KOPT-K1 (cell line): ENCODE results near the gene FAM227A.

ENCODE experiments used
- H3K27ac ChIP-seq: fragments of 200-600 bp; sonication (generic); 2 replicates; pipeline ENCODE4 v1.5.1; 2016; ENCODE audit warnings: antibody characterized with exemption, mild to moderate bottlenecking, low read depth, low read length; ENCODE audit not compliant: poor library complexity, severe bottlenecking
- H3K36me3 ChIP-seq: fragments of 200-600 bp; sonication (generic); 2 replicates; pipeline ENCODE4 v1.5.1; 2017; ENCODE audit warnings: antibody characterized with exemption, mild to moderate bottlenecking, low read length, moderate library complexity; ENCODE audit not compliant: insufficient read depth
- H3K9me3 ChIP-seq: fragments of 200-600 bp; sonication (generic); 2 replicates; pipeline ENCODE4 v1.5.1; 2017; ENCODE audit warnings: antibody characterized with exemption, low read length, mild to moderate bottlenecking; ENCODE audit not compliant: insufficient read depth, poor library complexity, severe bottlenecking

FAM227A gene

DNA sequence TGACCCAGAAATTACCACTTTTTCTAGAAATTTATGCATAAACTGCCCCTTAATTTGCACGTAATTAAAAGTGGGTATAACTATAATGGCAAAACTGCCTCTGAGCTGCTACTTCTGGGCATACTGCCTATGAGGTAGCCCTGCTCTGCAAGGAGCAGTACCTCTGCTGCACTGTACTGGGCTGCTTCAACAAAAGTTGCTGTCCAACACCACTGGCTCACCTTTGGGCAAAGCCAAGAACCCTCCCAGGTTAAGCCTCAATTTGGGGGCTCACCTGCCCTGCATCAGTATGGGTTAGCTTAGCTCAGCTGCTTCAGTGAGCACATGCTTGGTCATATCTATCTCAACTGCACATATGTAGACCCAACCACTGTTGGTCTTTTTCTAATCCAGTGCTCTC lies 90.8 kb downstream of the FAM227A start:
- H3K27ac ChIP-seq, result no peak overlapping the region
- H3K9me3 ChIP-seq, result no peaks in the 10 kb centered on the region
- H3K36me3 ChIP-seq, result peaks cover 47% of the 10 kb centered on the region

- H3K36me3 ChIP-seq, result peaks cover 52% of the 10 kb centered on the region
- H3K9me3 ChIP-seq, result no peaks in the 10 kb centered on the region
- H3K27ac ChIP-seq, result no peak overlapping the region
Observed at GRCh38 chr22:38564669-38565068, 91.5 kb downstream of the FAM227A start.

DNA sequence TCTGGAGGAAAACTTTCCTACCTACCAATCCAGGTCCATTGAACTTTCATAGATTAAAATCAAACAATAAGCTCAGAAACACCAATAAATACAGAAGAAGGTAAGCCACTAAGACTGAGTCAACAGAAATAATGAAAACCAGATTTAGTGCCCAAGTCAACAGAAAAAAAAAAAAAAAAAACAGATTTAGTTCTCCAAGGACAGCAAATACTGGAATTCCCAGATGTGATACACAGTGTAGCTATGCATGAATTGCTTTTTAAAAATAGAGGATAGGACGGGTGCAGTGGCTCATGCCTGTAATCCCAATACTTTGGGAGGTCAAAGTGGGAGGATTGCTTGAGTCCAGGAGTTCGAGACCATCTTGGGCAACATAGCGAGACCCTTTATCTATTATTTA lies 101.9 kb downstream of the FAM227A start:
- H3K27ac ChIP-seq, result no peak overlapping the region
- H3K36me3 ChIP-seq, result peaks cover 32% of the 10 kb centered on the region

GRCh38 chr22:38549101-38549894 lies 106.9 kb downstream of the FAM227A start:
- no peak overlapping the region for H3K27ac ChIP-seq
- peaks cover 7% of the 10 kb centered on the region for H3K9me3 ChIP-seq
- H3K36me3 ChIP-seq, result peaks cover 39% of the 10 kb centered on the region

More for the DNA sequence above, 101.9 kb downstream of the FAM227A start:
- no peaks in the 10 kb centered on the region for H3K9me3 ChIP-seq

DNA sequence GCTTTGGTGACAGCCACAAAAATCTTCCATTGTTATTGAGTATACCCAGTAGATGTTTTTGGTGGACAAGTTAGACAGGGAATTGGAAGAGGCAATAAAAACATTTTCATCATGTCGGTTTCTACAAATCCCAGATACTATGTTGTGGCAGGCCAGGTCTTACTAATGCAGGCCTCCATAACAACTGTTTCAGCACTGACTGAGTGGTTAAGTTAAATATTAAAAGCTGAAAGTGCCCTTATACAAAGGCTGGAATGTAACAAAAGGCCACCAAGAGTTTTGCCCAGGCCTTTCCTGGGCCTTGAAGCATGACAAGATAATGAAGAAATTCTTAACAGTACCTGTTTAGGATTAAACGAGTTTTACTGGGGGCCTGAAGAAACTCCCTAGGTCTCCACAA lies 115.5 kb downstream of the FAM227A start:
- Histone ChIP-seq H3K27ac (no peak overlapping the region), H3K9me3 (peaks cover 17% of the 10 kb centered on the region)

GRCh38 chr22:38531251-38531938 lies 124.8 kb downstream of the FAM227A start:
- H3K9me3 ChIP-seq, result no peaks in the 10 kb centered on the region
- peaks cover 33% of the 10 kb centered on the region; the same call in 1 of the 2 replicates for H3K36me3 ChIP-seq
- peak overlapping the region; percentile 33 for H3K27ac ChIP-seq

More for the DNA sequence above, 115.5 kb downstream of the FAM227A start:
- peaks cover 32% of the 10 kb centered on the region for H3K36me3 ChIP-seq
